Stimulated activated CD8-positive, alpha-beta memory T cell treated with anti-CD3 and anti-CD28 coated beads, Interleukin-15, amount 100 ng/mL, for 24 hours (primary cell): ENCODE data around the gene NAV3.

ENCODE experiments used
- DNase-seq: peaks from one replicate; pipeline ENCODE4 v3.0.0-alpha.2; 2020; ENCODE audit warnings: low read depth

NAV3 gene

GRCh38 chr12:78120866-78121560 is 290.3 kb downstream of the NAV3 start:
- no peak for DNase-seq

DNA sequence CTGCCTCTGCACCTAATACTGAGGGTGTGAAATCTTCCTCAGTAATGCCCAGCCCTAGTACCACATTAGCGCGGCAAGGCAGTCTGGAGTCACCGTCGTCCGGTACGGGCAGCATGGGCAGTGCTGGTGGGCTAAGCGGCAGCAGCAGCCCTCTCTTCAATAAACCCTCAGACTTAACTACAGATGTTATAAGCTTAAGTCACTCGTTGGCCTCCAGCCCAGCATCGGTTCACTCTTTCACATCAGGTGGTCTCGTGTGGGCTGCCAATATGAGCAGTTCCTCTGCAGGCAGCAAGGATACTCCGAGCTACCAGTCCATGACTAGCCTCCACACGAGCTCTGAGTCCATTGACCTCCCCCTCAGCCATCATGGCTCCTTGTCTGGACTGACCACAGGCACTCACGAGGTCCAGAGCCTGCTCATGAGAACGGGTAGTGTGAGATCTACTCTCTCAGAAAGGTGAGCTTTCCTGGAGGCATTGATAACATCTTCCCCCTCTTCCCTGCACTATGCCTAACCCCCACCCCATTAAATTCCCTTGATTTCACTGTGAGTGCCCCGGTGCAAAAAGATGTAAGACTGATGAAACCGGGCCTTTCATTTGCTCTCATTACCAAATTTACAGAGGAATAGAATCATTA is 291.4 kb downstream of the NAV3 start:
- no peak for DNase-seq

DNA sequence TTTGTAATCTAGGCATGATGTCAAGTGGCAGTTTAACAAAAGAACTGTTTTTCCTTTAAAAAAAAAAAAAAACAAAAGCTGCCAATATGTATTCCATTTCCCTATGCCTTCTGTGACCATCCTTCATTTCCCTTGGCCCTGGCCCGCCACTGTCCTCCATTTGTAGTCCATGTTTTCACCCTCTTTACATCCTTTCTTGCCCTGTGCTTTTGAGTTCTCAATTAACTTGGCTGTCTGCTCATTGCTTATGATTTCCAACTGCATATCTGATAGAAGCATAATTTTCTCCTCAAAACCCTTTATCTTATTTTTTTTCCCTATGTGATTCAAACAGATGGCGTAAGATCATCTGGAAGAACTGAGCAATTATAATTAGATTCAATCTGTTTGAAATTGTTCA is 297.5 kb downstream of the NAV3 start:
- DNase-seq = no peak

DNA sequence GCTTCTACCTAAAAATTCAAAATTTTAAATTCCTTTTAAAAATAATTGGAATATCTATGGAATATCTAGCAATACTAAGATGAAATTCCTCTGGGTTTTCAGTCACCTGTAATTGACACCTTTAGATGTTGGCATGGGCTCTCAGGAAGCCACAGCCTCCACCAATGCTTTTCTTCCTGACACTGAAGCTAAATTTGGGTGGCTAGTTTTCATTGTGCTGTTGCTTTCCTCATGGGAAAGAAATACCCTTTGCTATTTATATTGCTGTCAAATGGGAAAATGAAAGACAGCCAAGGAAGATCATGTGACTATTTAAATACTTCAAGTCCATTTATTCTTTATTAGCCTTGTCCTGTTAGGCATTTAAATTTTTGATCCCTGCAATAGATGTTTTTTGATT is 313.0 kb downstream of the NAV3 start:
- no peak for DNase-seq

GRCh38 chr12:78145398-78145797 is 314.7 kb downstream of the NAV3 start:
- DNase-seq = no peak

GRCh38 chr12:78146365-78146772 is 315.7 kb downstream of the NAV3 start:
- no peak for DNase-seq

GRCh38 chr12:78149459-78149858 is 318.8 kb downstream of the NAV3 start:
- no peak for DNase-seq

GRCh38 chr12:78155546-78155945 is 324.9 kb downstream of the NAV3 start:
- no peak for DNase-seq

GRCh38 chr12:78156751-78157150 is 326.1 kb downstream of the NAV3 start:
- no peak for DNase-seq

GRCh38 chr12:78157199-78157598 is 326.5 kb downstream of the NAV3 start:
- DNase-seq = no peak

GRCh38 chr12:78164154-78164553 is 333.5 kb downstream of the NAV3 start:
- DNase-seq = no peak

DNA sequence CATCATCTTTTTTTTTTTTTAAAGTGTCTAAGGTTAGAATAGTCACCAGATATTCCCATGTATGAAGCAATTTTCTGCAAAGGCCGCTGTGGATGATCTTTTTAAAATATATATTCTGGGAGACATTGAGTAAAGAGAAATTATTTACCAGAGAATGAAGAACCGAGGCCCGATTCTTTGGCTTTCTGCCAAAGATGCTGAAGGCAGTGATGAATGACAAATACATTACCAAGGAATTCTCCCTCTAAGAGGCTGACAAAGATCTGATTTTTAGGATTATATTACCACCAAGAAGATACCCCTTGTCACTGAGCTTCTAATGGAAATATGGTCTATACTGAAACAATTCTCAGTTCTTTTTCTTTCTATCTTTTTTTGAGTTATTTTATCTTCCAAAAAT is 336.8 kb downstream of the NAV3 start:
- no peak for DNase-seq

DNA sequence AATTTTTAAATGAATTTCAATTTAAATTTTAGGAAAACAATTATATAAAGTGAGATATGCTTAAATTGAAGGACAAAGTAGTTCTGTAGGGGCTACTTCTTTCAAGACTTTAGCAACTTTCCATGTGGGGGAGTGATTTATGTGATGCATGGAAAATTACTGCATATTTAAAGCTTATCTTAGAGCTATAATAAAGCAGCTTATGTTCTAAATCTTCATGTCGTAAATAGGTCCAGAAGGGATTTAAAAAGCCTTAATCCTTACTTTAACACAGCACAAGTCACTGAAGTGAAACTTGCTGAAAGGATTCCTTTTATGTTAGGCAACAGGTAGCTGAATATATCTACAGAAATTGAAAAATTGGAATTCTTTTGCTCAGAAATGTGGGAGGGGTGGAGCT is 340.4 kb downstream of the NAV3 start:
- no peak for DNase-seq

DNA sequence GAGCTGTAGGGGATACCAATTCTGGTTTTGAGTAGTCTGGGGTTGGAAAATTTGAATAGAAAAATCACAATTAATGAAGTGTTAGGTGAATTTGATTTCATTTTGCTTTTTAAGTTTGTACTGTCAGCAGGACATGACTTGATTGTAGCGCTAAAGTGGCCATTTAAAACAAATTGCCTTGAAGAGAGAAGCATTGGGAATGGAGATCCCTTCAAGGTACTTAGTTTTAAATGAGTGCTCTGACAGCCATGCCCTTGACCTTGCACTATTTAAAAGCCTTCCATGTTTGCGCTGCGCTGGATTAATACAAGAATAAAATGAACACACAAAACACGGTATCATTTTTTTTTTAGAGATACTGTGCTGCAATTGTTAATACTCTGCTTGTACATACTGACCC is 345.9 kb downstream of the NAV3 start:
- no peak for DNase-seq

GRCh38 chr12:78177298-78177697 is 346.6 kb downstream of the NAV3 start:
- DNase-seq = no peak

- DNase-seq = no peak
Measured at GRCh38 chr12:78179346-78179745, 348.7 kb downstream of the NAV3 start.

GRCh38 chr12:78181544-78182162 is 351.0 kb downstream of the NAV3 start:
- no peak for DNase-seq

- DNase-seq = no peak
Measured at GRCh38 chr12:78183824-78184223, 353.1 kb downstream of the NAV3 start.

- no peak for DNase-seq
Measured at GRCh38 chr12:78185109-78185508, 354.4 kb downstream of the NAV3 start.

DNA sequence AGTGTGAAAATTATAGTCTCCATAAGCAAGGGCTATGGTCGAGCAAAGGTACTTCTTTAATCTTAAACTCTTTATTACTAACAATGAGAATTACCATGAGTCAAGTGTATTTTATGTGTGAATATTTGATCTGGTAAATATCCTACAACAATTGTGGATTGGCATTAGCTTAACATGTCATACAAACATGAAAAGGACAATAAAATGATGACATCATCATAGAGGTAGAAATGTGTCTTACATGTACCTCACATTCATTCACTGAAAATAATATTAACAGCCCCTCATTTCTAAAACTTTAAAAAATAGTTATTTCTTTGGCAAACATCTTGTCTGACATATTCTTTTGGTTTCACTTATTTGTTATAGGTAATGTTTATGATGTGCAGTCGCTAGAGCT is 355.0 kb downstream of the NAV3 start:
- no peak for DNase-seq

- no peak for DNase-seq
Measured at GRCh38 chr12:78186670-78187069, 356.0 kb downstream of the NAV3 start.

- no peak for DNase-seq
Measured at GRCh38 chr12:78187741-78188140, 357.0 kb downstream of the NAV3 start.

DNA sequence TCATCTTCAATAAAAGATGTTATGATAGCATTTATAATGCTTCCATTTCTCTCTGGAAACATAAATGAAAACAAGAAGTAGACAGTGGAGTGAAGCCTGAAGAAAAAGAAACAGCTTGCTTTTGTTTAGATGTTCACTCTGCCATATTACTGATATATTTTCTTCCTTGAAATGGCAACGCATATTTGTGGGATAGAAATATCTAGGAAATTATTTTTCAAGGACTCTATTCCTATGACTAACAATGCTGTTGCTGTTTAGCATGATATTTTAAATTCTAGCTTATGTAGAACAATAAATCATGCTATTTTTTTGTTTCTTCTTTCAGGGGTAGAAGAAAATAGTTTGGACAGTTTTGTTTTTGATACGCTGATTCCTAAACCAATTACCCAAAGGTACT is 359.0 kb downstream of the NAV3 start:
- DNase-seq = no peak

GRCh38 chr12:78191611-78192010 is 360.9 kb downstream of the NAV3 start:
- no peak for DNase-seq
